Mucosa of descending colon (tissue), 3 donors: ENCODE measurements around the gene CYTIP. TPM values are rescaled to one million over a fixed set of nuclear protein-coding genes. Genes with fewer than 3 reads are reported as not detected.

Source experiments
- ATAC-seq: fragments of 200-7000 bp; cut with Tn5 transposase; one replicate; pipeline ENCODE4 v1.9.1; 2020; ENCODE audit warnings: mild to moderate bottlenecking, moderate library complexity
- DNase-seq, 3 donors: peaks; one replicate each; pipeline ENCODE4 v3.0.0-alpha.2; 2020
- H3K36me3 ChIP-seq: fragments of 200-600 bp; one replicate; pipeline ENCODE4 v1.8.0; 2021; ENCODE audit warnings: low read depth, mild to moderate bottlenecking
- H3K4me1 ChIP-seq: fragments of 200-600 bp; one replicate; pipeline ENCODE4 v1.8.0; 2021; ENCODE audit warnings: low read depth, mild to moderate bottlenecking
- H3K4me3 ChIP-seq: fragments of 200-600 bp; one replicate; pipeline ENCODE4 v1.8.0; 2021; ENCODE audit warnings: mild to moderate bottlenecking
- H3K9me3 ChIP-seq: fragments of 200-600 bp; one replicate; pipeline ENCODE4 v1.8.0; 2021; ENCODE audit warnings: mild to moderate bottlenecking
- CTCF ChIP-seq: fragments of 200-600 bp; IDR thresholded peaks from one replicate; pipeline ENCODE4 v1.8.0; 2022; ENCODE audit warnings: antibody characterized with exemption, mild to moderate bottlenecking
- intact Hi-C, 2 donors: fragments of 100-400 bp; cut with DNase I in 1 of 2; cut with micrococcal nuclease in 1 of 2; formaldehyde crosslinking; loops; one replicate each; pipeline versions ENCODE4 v1.11.0 to v1.11.1; 2022; cut with DNase I, micrococcal nuclease
- total RNA-seq, 3 donors: library from RNA; stranded (reverse); fragmentation: NEBNext Ultra II Directional in 2 of 3; extraction: Animal tissue kit (Norgen Biotek cat#: 25700) in 2 of 3; gene quantifications; one replicate each; pipeline versions ENCODE4 v1.2.1 to v1.2.4, GENCODE V29; 2021 to 2023
- donor health status: DM: no; HTN: no; CAD: no; lungs with moderate emphysema.
- donor health status: DM: no; HTN: no; CAD: no.
- donor health status: DM: no; HTN: yes; CAD: no.

Gene CYTIP
- total RNA-seq, 3 donors from 2014 or later = 4.7 to 11.5 (median 5.8) TPM

GRCh38 chr2:157427922-157428303 lies 16.0 kb downstream of the CYTIP start:
- DNase-seq (no peak), ATAC-seq (no peak)
- TF ChIP-seq CTCF = no peak
- Histone ChIP-seq H3K4me1 (peaks cover 8% of the 10 kb centered on the region), H3K9me3 (peaks cover 10% of the 10 kb centered on the region), H3K36me3 (no peaks in the 10 kb centered on the region), H3K4me3 (no peak overlapping the region)
- intact Hi-C loops = no loop called here

- peaks cover 6% of the 10 kb centered on the region for H3K4me1 ChIP-seq
- no peak for TF ChIP-seq CTCF
- H3K36me3 ChIP-seq = no peaks in the 10 kb centered on the region
- ATAC-seq (no peak), DNase-seq (no peak)
- intact Hi-C loops = no loop called here
- H3K4me3 ChIP-seq = no peak overlapping the region
- peaks cover 10% of the 10 kb centered on the region for H3K9me3 ChIP-seq
Measured at GRCh38 chr2:157427003-157427921, 16.6 kb downstream of the CYTIP start.

- no peak for ATAC-seq
Measured at GRCh38 chr2:157426477-157426994, 17.4 kb downstream of the CYTIP start.

GRCh38 chr2:157424374-157424773 lies 19.5 kb downstream of the CYTIP start:
- intact Hi-C loops = no loop called here
- ATAC-seq = no peak
- DNase-seq = no peak
- Histone ChIP-seq H3K4me1 (no peaks in the 10 kb centered on the region), H3K4me3 (no peak overlapping the region), H3K9me3 (peaks cover 10% of the 10 kb centered on the region), H3K36me3 (no peaks in the 10 kb centered on the region)
- no peak for TF ChIP-seq CTCF

More at GRCh38 chr2:157426477-157426994, 17.4 kb downstream of the CYTIP start:
- Histone ChIP-seq H3K4me1 (no peaks in the 10 kb centered on the region), H3K9me3 (peaks cover 10% of the 10 kb centered on the region), H3K36me3 (no peaks in the 10 kb centered on the region), H3K4me3 (no peak overlapping the region)
- intact Hi-C loops = no loop called here
- no peak for TF ChIP-seq CTCF
- DNase-seq = no peak

GRCh38 chr2:157421964-157422363 lies 21.9 kb downstream of the CYTIP start:
- H3K36me3 ChIP-seq = no peaks in the 10 kb centered on the region
- no peak for ATAC-seq
- no peak for TF ChIP-seq CTCF
- intact Hi-C loops = no loop called here
- H3K4me3 ChIP-seq = no peak overlapping the region
- DNase-seq = no peak
- H3K4me1 ChIP-seq = no peaks in the 10 kb centered on the region
- H3K9me3 ChIP-seq = peaks cover 10% of the 10 kb centered on the region
